OCI-LY7 (cell line): Measurements from ENCODE around the gene CEP120.

Experiments
- EZH2phosphoT487 ChIP-seq: fragments of 200-600 bp; sonication (generic); IDR thresholded peaks from 2 replicates; pipeline ENCODE4 v1.6.1; 2018; ENCODE audit warnings: low read depth, borderline replicate concordance, mild to moderate bottlenecking, mixed run types, antibody characterized with exemption, low read length, moderate library complexity, mixed read lengths
- TF ChIP-seq, protein P1 (sequence below): fragments of 200-600 bp; sonication (generic); conservative IDR thresholded peaks from 2 replicates; pipeline ENCODE4 v1.5.1; 2014; ENCODE audit warnings: mild to moderate bottlenecking, antibody characterized with exemption, low read length, moderate library complexity, mixed read lengths

DNA sequence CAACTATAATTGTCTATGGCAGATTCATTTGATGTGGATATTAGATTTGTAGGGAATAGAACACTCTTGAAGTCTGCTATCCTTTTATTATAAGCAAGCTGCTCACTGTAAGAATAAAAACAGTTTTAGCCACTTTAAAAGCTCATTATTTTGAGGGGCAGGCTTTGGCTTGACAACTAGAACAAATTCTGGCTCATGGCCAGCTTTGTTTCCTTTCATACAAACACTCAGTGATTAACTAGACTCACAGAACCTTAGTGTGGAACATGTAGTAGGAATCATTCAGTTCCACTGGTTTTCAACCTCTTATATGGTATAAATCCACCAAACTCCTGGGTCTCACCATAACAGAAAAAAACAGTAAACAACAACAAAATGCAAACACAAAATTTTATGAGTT is 27.4 kb upstream of the CEP120 start:
- TF ChIP-seq, protein P1, sequence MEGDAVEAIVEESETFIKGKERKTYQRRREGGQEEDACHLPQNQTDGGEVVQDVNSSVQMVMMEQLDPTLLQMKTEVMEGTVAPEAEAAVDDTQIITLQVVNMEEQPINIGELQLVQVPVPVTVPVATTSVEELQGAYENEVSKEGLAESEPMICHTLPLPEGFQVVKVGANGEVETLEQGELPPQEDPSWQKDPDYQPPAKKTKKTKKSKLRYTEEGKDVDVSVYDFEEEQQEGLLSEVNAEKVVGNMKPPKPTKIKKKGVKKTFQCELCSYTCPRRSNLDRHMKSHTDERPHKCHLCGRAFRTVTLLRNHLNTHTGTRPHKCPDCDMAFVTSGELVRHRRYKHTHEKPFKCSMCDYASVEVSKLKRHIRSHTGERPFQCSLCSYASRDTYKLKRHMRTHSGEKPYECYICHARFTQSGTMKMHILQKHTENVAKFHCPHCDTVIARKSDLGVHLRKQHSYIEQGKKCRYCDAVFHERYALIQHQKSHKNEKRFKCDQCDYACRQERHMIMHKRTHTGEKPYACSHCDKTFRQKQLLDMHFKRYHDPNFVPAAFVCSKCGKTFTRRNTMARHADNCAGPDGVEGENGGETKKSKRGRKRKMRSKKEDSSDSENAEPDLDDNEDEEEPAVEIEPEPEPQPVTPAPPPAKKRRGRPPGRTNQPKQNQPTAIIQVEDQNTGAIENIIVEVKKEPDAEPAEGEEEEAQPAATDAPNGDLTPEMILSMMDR: no peak
- no peak for TF ChIP-seq EZH2phosphoT487
